Osteoblast (primary cell): Measurements from ENCODE around the gene RSRC1. TPM values are rescaled to one million over a fixed set of nuclear protein-coding genes. Genes with fewer than 3 reads are reported as not detected.
"Not testable (repeated sequence)": the region's sequence is repeated elsewhere in the genome, so short reads cannot be mapped to it uniquely, and the experiment has no call there.

Source experiments
- DNase-seq: peaks from one replicate; pipeline ENCODE4 v3.0.0; 2011; ENCODE audit warnings: low spot score, mixed read lengths; ENCODE audit not compliant: insufficient read length; ENCODE audit errors: missing footprints
- H2AFZ ChIP-seq: 2 replicates; pipeline ENCODE4 v1.6.0; 2011; ENCODE audit warnings: mild to moderate bottlenecking, low read length
- H3K27ac ChIP-seq: 2 replicates; pipeline ENCODE4 v1.5.1; 2011; ENCODE audit warnings: mild to moderate bottlenecking, low read depth, low read length, moderate library complexity
- H3K27me3 ChIP-seq: 2 replicates; pipeline ENCODE4 v1.6.0; 2012; ENCODE audit warnings: mild to moderate bottlenecking, control low read depth, inconsistent platforms, low read length, moderate library complexity; ENCODE audit not compliant: insufficient read depth
- H3K36me3 ChIP-seq: 2 replicates; pipeline ENCODE4 v1.5.1; 2011; ENCODE audit warnings: mild to moderate bottlenecking, low read length, control low read depth, moderate library complexity; ENCODE audit not compliant: insufficient read depth
- H3K4me1 ChIP-seq: 2 replicates; pipeline ENCODE4 v1.5.1; 2011; ENCODE audit warnings: mild to moderate bottlenecking, low read length, control low read depth, moderate library complexity; ENCODE audit not compliant: insufficient read depth
- H3K4me2 ChIP-seq: 2 replicates; pipeline ENCODE4 v1.6.0; 2011; ENCODE audit warnings: mild to moderate bottlenecking, low read length; ENCODE audit not compliant: insufficient read depth
- H3K4me3 ChIP-seq: fragments of 200-600 bp; sonication (generic); 3 replicates; pipeline ENCODE4 v1.5.1; 2012; ENCODE audit warnings: mild to moderate bottlenecking, low read length, inconsistent platforms; ENCODE audit not compliant: insufficient read depth
- H3K79me2 ChIP-seq: 2 replicates; pipeline ENCODE4 v1.6.0; 2012; ENCODE audit warnings: mild to moderate bottlenecking, low read length, control low read depth, inconsistent platforms; ENCODE audit not compliant: insufficient read depth
- H3K9me3 ChIP-seq: 2 replicates; pipeline ENCODE4 v1.5.1; 2011; ENCODE audit warnings: low read depth, low read length, control low read depth
- H4K20me1 ChIP-seq: 2 replicates; pipeline ENCODE4 v1.6.0; 2012; ENCODE audit warnings: mild to moderate bottlenecking, low read length, control low read depth; ENCODE audit not compliant: insufficient read depth
- CTCF ChIP-seq: IDR thresholded peaks from 2 replicates; pipeline ENCODE4 v1.5.1; 2011; ENCODE audit warnings: mild to moderate bottlenecking, low read depth, low read length, moderate library complexity; ENCODE audit errors: extremely low read depth
- total RNA-seq: library from RNA; depleted of rRNA; stranded (reverse); fragments of >200 nt; gene quantifications from 2 replicates; pipeline ENCODE4 v1.2.3, GENCODE V29; 2012

Gene RSRC1
- total RNA-seq, 1 donor: 69.8 TPM

DNA sequence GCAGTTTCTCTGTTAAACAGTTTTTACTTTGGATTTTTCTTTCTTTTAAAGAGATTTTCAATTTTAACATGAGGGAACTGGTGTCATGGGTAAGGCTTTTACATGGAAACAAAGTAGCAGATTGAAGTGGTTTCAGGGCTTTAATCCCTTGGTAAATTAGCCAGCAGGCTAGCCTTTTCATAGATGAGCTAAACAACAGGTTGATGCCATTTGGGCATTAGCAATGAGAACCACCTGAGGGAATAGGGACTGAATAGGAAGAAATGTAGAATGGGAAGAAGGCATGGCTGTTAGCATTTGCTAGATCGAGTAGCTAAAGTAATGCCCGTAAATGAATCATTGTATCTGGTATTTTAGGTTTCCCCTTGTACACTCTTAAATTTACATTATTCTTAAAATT lies 295.6 kb downstream of the RSRC1 start:
- H3K36me3 ChIP-seq: no peaks in the 10 kb centered on the region
- no peak overlapping the region for H2AFZ ChIP-seq
- H3K4me2 ChIP-seq: no peak overlapping the region
- no peak for DNase-seq
- H3K27ac ChIP-seq: no peak overlapping the region
- no peaks in the 10 kb centered on the region for H3K79me2 ChIP-seq
- H3K4me1 ChIP-seq: no peaks in the 10 kb centered on the region
- H3K9me3 ChIP-seq: no peaks in the 10 kb centered on the region
- no peaks in the 10 kb centered on the region for H3K27me3 ChIP-seq
- no peak overlapping the region for H3K4me3 ChIP-seq
- TF ChIP-seq CTCF: no peak
- no peaks in the 10 kb centered on the region for H4K20me1 ChIP-seq

- TF ChIP-seq CTCF: no peak
- no peaks in the 10 kb centered on the region for H3K27me3 ChIP-seq
- no peak overlapping the region for H3K27ac ChIP-seq
- DNase-seq: no peak
- H3K9me3 ChIP-seq: no peaks in the 10 kb centered on the region
- H4K20me1 ChIP-seq: no peaks in the 10 kb centered on the region
- H3K4me1 ChIP-seq: no peaks in the 10 kb centered on the region
- no peaks in the 10 kb centered on the region for H3K79me2 ChIP-seq
- H3K4me3 ChIP-seq: no peak overlapping the region
- H3K4me2 ChIP-seq: no peak overlapping the region
- no peaks in the 10 kb centered on the region for H3K36me3 ChIP-seq
- H2AFZ ChIP-seq: no peak overlapping the region
Observed at GRCh38 chr3:158407844-158408517, 298.1 kb downstream of the RSRC1 start.

- H2AFZ ChIP-seq, H3K4me2 ChIP-seq, H3K9me3 ChIP-seq, H3K4me1 ChIP-seq, H3K79me2 ChIP-seq, H3K36me3 ChIP-seq, H3K27me3 ChIP-seq, H4K20me1 ChIP-seq, DNase-seq, H3K4me3 ChIP-seq, H3K27ac ChIP-seq: not testable (repeated sequence)
Observed at GRCh38 chr3:158408518-158408897, 298.6 kb downstream of the RSRC1 start.

DNA sequence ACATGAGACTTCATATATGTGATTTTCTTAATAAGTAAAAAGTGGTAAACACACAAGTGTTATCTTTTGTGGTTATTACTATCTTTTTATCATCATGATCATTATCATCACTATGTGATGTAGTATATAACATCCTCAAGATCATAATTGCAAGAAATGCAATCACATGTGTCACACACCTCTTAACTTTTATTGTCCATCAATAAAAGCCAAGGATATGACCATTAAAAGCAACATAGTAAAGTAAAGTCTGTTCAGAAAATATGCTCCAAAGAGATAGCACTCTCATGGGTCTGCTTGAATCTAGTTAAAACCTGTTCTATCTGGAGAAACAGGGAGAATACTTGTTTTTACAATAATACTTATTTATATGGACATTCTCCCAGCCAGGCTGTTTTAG lies 308.1 kb downstream of the RSRC1 start:
- H3K79me2 ChIP-seq: no peaks in the 10 kb centered on the region
- H3K27ac ChIP-seq: no peak overlapping the region
- no peak for TF ChIP-seq CTCF
- H3K36me3 ChIP-seq: no peaks in the 10 kb centered on the region
- no peaks in the 10 kb centered on the region for H4K20me1 ChIP-seq
- H3K4me3 ChIP-seq: no peak overlapping the region
- no peaks in the 10 kb centered on the region for H3K9me3 ChIP-seq
- H2AFZ ChIP-seq: no peak overlapping the region
- no peaks in the 10 kb centered on the region for H3K27me3 ChIP-seq
- H3K4me2 ChIP-seq: no peak overlapping the region
- DNase-seq: no peak
- no peaks in the 10 kb centered on the region for H3K4me1 ChIP-seq
